Measurements from ENCODE around the gene EIF4G3.

EIF4G3 gene

GRCh38 chr1:20850021-20850420, 326.7 kb downstream of the EIF4G3 start:
- Histone ChIP-seq H3K4me1 (no peaks in the 10 kb centered on the region), H3K4me3 (ENCODE audit: low read depth, low read length) (no peak overlapping the region), H3K9me3 (ENCODE audit: control insufficient read depth, low read length) (no peaks in the 10 kb centered on the region), H3K27ac (no peak overlapping the region), H2AFZ (no peak overlapping the region), H3K36me3 (ENCODE audit: control insufficient read depth, insufficient read depth, low read length) (no peaks in the 10 kb centered on the region), H3K4me2 (ENCODE audit: low read length) (no peak overlapping the region), H3K27me3 (ENCODE audit: control insufficient read depth, insufficient read depth, low read length) (no peaks in the 10 kb centered on the region), H3K79me2 (no peaks in the 10 kb centered on the region), H3K9ac (no peak overlapping the region)
- TF ChIP-seq, protein P1, sequence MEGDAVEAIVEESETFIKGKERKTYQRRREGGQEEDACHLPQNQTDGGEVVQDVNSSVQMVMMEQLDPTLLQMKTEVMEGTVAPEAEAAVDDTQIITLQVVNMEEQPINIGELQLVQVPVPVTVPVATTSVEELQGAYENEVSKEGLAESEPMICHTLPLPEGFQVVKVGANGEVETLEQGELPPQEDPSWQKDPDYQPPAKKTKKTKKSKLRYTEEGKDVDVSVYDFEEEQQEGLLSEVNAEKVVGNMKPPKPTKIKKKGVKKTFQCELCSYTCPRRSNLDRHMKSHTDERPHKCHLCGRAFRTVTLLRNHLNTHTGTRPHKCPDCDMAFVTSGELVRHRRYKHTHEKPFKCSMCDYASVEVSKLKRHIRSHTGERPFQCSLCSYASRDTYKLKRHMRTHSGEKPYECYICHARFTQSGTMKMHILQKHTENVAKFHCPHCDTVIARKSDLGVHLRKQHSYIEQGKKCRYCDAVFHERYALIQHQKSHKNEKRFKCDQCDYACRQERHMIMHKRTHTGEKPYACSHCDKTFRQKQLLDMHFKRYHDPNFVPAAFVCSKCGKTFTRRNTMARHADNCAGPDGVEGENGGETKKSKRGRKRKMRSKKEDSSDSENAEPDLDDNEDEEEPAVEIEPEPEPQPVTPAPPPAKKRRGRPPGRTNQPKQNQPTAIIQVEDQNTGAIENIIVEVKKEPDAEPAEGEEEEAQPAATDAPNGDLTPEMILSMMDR (IDR thresholded peaks at IDR 0.05): no peak

- TF ChIP-seq, protein P1 (IDR thresholded peaks at IDR 0.05): no peak
- no peaks in the 10 kb centered on the region for H3K36me3 ChIP-seq (ENCODE audit: control insufficient read depth, insufficient read depth, low read length)
- H3K79me2 ChIP-seq: no peaks in the 10 kb centered on the region
- no peaks in the 10 kb centered on the region for H3K27me3 ChIP-seq (ENCODE audit: control insufficient read depth, insufficient read depth, low read length)
- H3K9me3 ChIP-seq (ENCODE audit: control insufficient read depth, low read length): no peaks in the 10 kb centered on the region
- H3K4me2 ChIP-seq (ENCODE audit: low read length): no peak overlapping the region
- H3K9ac ChIP-seq: no peak overlapping the region
- no peaks in the 10 kb centered on the region for H3K4me1 ChIP-seq
- H2AFZ ChIP-seq: no peak overlapping the region
- no peak overlapping the region for H3K27ac ChIP-seq
- no peak overlapping the region for H3K4me3 ChIP-seq (ENCODE audit: low read depth, low read length)
Measured at GRCh38 chr1:20849100-20849499, 327.6 kb downstream of the EIF4G3 start.

GRCh38 chr1:20848162-20848561, 328.5 kb downstream of the EIF4G3 start:
- no peak overlapping the region for H3K4me3 ChIP-seq (ENCODE audit: low read depth, low read length)
- no peak overlapping the region for H2AFZ ChIP-seq
- no peaks in the 10 kb centered on the region for H3K27me3 ChIP-seq (ENCODE audit: control insufficient read depth, insufficient read depth, low read length)
- no peak overlapping the region for H3K4me2 ChIP-seq (ENCODE audit: low read length)
- H3K79me2 ChIP-seq: no peaks in the 10 kb centered on the region
- TF ChIP-seq, protein P1 (IDR thresholded peaks at IDR 0.05): no peak
- no peaks in the 10 kb centered on the region for H3K9me3 ChIP-seq (ENCODE audit: control insufficient read depth, low read length)
- no peaks in the 10 kb centered on the region for H3K36me3 ChIP-seq (ENCODE audit: control insufficient read depth, insufficient read depth, low read length)
- no peak overlapping the region for H3K9ac ChIP-seq
- H3K27ac ChIP-seq: no peak overlapping the region
- H3K4me1 ChIP-seq: no peaks in the 10 kb centered on the region

GRCh38 chr1:20847611-20848080, 329.1 kb downstream of the EIF4G3 start:
- TF ChIP-seq, protein P1 (IDR thresholded peaks at IDR 0.05): no peak
- no peaks in the 10 kb centered on the region for H3K27me3 ChIP-seq (ENCODE audit: control insufficient read depth, insufficient read depth, low read length)
- no peak overlapping the region for H2AFZ ChIP-seq
- H3K4me3 ChIP-seq (ENCODE audit: low read depth, low read length): no peak overlapping the region
- H3K9ac ChIP-seq: no peak overlapping the region
- H3K36me3 ChIP-seq (ENCODE audit: control insufficient read depth, insufficient read depth, low read length): no peaks in the 10 kb centered on the region
- no peaks in the 10 kb centered on the region for H3K79me2 ChIP-seq
- no peaks in the 10 kb centered on the region for H3K9me3 ChIP-seq (ENCODE audit: control insufficient read depth, low read length)
- no peak overlapping the region for H3K4me2 ChIP-seq (ENCODE audit: low read length)
- no peaks in the 10 kb centered on the region for H3K4me1 ChIP-seq
- H3K27ac ChIP-seq: no peak overlapping the region
